LNCAP (cell line): ENCODE measurements around the gene FANCI.

ENCODE experiments used
- CTCF ChIP-seq: fragments of 450-650 bp; IDR thresholded peaks from 2 replicates; pipeline ENCODE4 v1.5.1; 2017; ENCODE audit warnings: mild to moderate bottlenecking

FANCI gene

GRCh38 chr15:89301304-89302089 is 57.7 kb downstream of the FANCI start:
- no peak for TF ChIP-seq CTCF

- TF ChIP-seq CTCF, result no peak
Observed at GRCh38 chr15:89303986-89304385, 60.2 kb downstream of the FANCI start.

- TF ChIP-seq CTCF, result no peak
Observed at GRCh38 chr15:89305395-89305794, 61.6 kb downstream of the FANCI start.

GRCh38 chr15:89307046-89307587 is 63.3 kb downstream of the FANCI start:
- no peak for TF ChIP-seq CTCF

- TF ChIP-seq CTCF, result no peak
Observed at GRCh38 chr15:89307791-89308190, 64.0 kb downstream of the FANCI start.

GRCh38 chr15:89308236-89308635 is 64.5 kb downstream of the FANCI start:
- no peak for TF ChIP-seq CTCF

GRCh38 chr15:89309993-89310392 is 66.2 kb downstream of the FANCI start:
- TF ChIP-seq CTCF, result no peak
